Natural killer cell (primary cell): ENCODE data around the gene KDM4B. TPM values are rescaled to one million over a fixed set of nuclear protein-coding genes. Genes with fewer than 3 reads are reported as not detected.

Source experiments
- ATAC-seq, 3 donors: fragments of 150-1000 bp in 2 of 3; fragments of 200-7000 bp in 1 of 3; cut with Tn5 transposase; 1 replicate in 1 of 3; 2 replicates in 2 of 3; pipeline ENCODE4 v1.10.0; 2021; ENCODE audit warnings: mild to moderate bottlenecking in 2 of 3, moderate library complexity in 2 of 3
- DNase-seq, 2 donors: peaks; one replicate each; pipeline versions ENCODE4 v3.0.0 to v3.0.0-alpha.2; 2013 to 2021; ENCODE audit warnings: mixed read lengths in 1 of 2
- H3K27ac ChIP-seq: one replicate; pipeline ENCODE4 v1.5.1; 2013; ENCODE audit warnings: mild to moderate bottlenecking, low read length
- H3K27me3 ChIP-seq: one replicate; pipeline ENCODE4 v1.6.1; 2013; ENCODE audit warnings: low read length; ENCODE audit not compliant: control insufficient read depth, insufficient read depth
- H3K36me3 ChIP-seq: one replicate; pipeline ENCODE4 v1.6.1; 2013; ENCODE audit warnings: low read length; ENCODE audit not compliant: control insufficient read depth, insufficient read depth
- H3K4me1 ChIP-seq: one replicate; pipeline ENCODE4 v1.6.1; 2013; ENCODE audit warnings: low read length; ENCODE audit not compliant: control insufficient read depth, insufficient read depth
- H3K4me3 ChIP-seq: one replicate; pipeline ENCODE4 v1.5.1; 2013; ENCODE audit warnings: low read length
- H3K9me3 ChIP-seq: one replicate; pipeline ENCODE4 v1.6.1; 2013; ENCODE audit warnings: low read length; ENCODE audit not compliant: control insufficient read depth, insufficient read depth
- H3K27ac Mint-ChIP-seq, 2 donors: one replicate each; pipeline ENCODE4 v1.8.0; 2022; ENCODE audit warnings: mild to moderate bottlenecking in 2 of 2, mixed read lengths in 2 of 2, moderate library complexity in 1 of 2
- H3K27me3 Mint-ChIP-seq, 2 donors: one replicate each; pipeline ENCODE4 v1.8.0; 2022; ENCODE audit warnings: low read depth in 2 of 2, mixed read lengths in 2 of 2
- H3K36me3 Mint-ChIP-seq: one replicate; pipeline ENCODE4 v1.8.0; 2022; ENCODE audit warnings: mixed read lengths
- H3K4me1 Mint-ChIP-seq, 2 donors: one replicate each; pipeline ENCODE4 v1.8.0; 2022; ENCODE audit warnings: mixed read lengths in 2 of 2
- H3K4me3 Mint-ChIP-seq: one replicate; pipeline ENCODE4 v1.8.0; 2022; ENCODE audit warnings: mild to moderate bottlenecking, moderate library complexity, mixed read lengths
- H3K9me3 Mint-ChIP-seq, 2 donors: one replicate each; pipeline ENCODE4 v1.8.0; 2022; ENCODE audit warnings: mixed read lengths in 2 of 2
- WGBS: methylation state at CpG from one replicate; pipeline ENCODE4 v1.1.7; 2013; ENCODE audit warnings: missing lambda C conversion rate; ENCODE audit not compliant: insufficient coverage; 5-methylcytosine and 5-hydroxymethylcytosine counted together
- intact Hi-C: fragments of 100-400 bp; cut with micrococcal nuclease; formaldehyde crosslinking; loops from one replicate; pipeline ENCODE4 v1.14.2; 2022
- total RNA-seq, 4 donors: library from RNA; stranded (reverse); fragments of 120-200 nt in 1 of 4; gene quantifications; one replicate each; pipeline versions ENCODE4 v1.2.3 to v1.2.4, GENCODE V29; 2013 to 2022
- TF ChIP-seq, protein P1 (sequence below): fragments of 200-600 bp; IDR thresholded peaks from one replicate; pipeline ENCODE4 v1.8.0; 2022; ENCODE audit warnings: antibody characterized with exemption

KDM4B gene
- total RNA-seq, 3 donors from 2014 or later (not counting 1 experiment from before 2014, with no cell fraction given) = 68.0 to 73.5 (median 68.1) TPM

DNA sequence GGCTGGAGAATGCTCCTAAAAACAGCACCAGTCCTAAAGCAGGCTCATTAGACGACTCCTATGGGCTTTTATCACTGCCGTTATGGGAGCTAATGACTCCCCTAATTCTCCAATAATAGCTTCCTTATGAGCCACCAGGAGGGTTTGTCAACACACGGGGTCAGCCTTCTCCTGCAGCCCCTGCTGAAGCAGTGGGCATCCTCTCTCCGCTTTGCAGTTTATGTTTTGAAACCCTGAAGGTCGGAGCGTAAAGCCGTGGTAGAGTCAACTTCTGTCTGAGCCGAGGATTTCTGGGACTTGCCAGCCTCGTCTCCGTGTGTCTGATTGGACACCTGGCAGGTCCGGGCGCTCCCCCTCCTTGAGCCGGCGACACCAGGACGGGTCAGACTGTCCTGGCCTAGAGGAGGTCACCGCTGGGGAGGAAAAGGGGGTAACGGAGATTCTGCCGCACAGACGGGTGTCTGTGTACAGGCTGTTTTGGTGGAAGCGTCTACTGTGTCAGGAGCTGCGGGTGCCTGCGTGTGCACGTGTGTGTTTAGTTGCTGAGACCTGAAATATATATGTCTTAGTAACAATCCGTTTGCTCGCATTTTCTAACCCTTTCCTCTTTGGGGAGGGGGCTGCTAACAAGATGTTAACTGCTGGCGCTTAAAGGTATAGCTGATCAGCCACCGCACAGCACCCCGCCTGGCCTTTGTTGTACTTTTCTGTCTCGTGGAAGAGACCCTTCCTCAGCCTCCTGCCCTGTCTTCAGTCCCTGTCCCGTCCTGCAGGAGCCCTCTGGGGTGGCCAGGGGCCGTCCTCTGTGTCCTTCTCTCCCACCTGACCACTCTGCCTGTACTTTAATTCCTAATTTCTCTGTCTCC, 1.9 kb downstream of the KDM4B start:
- no peaks in the 10 kb centered on the region for H3K9me3 ChIP-seq
- H3K4me3 Mint-ChIP-seq = peak overlapping the region; percentile 90
- ATAC-seq (no peak), DNase-seq (peak in 1 of 2 donors; percentile 43)
- peaks cover 36% of the 10 kb centered on the region for H3K4me1 ChIP-seq
- intact Hi-C loops = no loop called here
- no peaks in the 10 kb centered on the region for H3K36me3 Mint-ChIP-seq
- no peaks in the 10 kb centered on the region for H3K9me3 Mint-ChIP-seq
- H3K27ac ChIP-seq = no peak overlapping the region
- peaks cover 37 to 41% of the 10 kb centered on the region in 2 donors for H3K4me1 Mint-ChIP-seq
- no peaks in the 10 kb centered on the region for H3K27me3 ChIP-seq
- H3K4me3 ChIP-seq = peak overlapping the region; percentile 15
- no peaks in the 10 kb centered on the region for H3K27me3 Mint-ChIP-seq
- no peaks in the 10 kb centered on the region for H3K36me3 ChIP-seq
- 38% methylated on average over 31 of the region's 31 CpGs for WGBS
- H3K27ac Mint-ChIP-seq = peak overlapping the region; percentile 89 to 92
- TF ChIP-seq, protein P1, sequence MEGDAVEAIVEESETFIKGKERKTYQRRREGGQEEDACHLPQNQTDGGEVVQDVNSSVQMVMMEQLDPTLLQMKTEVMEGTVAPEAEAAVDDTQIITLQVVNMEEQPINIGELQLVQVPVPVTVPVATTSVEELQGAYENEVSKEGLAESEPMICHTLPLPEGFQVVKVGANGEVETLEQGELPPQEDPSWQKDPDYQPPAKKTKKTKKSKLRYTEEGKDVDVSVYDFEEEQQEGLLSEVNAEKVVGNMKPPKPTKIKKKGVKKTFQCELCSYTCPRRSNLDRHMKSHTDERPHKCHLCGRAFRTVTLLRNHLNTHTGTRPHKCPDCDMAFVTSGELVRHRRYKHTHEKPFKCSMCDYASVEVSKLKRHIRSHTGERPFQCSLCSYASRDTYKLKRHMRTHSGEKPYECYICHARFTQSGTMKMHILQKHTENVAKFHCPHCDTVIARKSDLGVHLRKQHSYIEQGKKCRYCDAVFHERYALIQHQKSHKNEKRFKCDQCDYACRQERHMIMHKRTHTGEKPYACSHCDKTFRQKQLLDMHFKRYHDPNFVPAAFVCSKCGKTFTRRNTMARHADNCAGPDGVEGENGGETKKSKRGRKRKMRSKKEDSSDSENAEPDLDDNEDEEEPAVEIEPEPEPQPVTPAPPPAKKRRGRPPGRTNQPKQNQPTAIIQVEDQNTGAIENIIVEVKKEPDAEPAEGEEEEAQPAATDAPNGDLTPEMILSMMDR = no peak

DNA sequence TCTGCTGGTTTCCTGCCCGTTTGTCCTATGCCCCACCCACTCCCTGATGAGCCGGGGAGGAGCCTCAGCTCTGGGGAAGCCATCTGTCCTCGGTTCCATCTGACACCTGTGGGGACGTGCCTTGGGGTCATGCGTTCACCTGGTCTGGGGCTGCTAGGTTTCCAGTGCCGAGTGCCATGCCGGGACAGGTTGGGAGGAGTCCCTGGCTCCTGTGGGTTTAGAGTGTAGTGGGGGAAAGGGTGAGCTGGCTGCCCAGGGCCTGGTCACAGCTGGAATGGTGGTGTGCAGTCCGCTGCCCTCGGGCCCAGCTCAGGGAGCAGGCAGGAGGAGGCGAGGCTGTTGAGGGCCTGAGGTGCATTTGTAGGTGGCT, 2.5 kb downstream of the KDM4B start:
- DNase-seq (peak in 1 of 2 donors; percentile 51), ATAC-seq (no peak)
- H3K4me3 Mint-ChIP-seq = peak overlapping the region; percentile 90
- Histone ChIP-seq H3K27me3 (no peaks in the 10 kb centered on the region), H3K9me3 (no peaks in the 10 kb centered on the region), H3K4me1 (peaks cover 42% of the 10 kb centered on the region), H3K4me3 (no peak overlapping the region), H3K36me3 (no peaks in the 10 kb centered on the region), H3K27ac (no peak overlapping the region)
- H3K9me3 Mint-ChIP-seq = no peaks in the 10 kb centered on the region
- intact Hi-C loops = no loop called here
- TF ChIP-seq, protein P1 = no peak
- H3K27ac Mint-ChIP-seq = peak overlapping the region; percentile 89 to 92
- peaks cover 41 to 45% of the 10 kb centered on the region in 2 donors for H3K4me1 Mint-ChIP-seq
- 53% methylated on average over 10 of the region's 10 CpGs for WGBS
- no peaks in the 10 kb centered on the region for H3K27me3 Mint-ChIP-seq
- H3K36me3 Mint-ChIP-seq = no peaks in the 10 kb centered on the region

DNA sequence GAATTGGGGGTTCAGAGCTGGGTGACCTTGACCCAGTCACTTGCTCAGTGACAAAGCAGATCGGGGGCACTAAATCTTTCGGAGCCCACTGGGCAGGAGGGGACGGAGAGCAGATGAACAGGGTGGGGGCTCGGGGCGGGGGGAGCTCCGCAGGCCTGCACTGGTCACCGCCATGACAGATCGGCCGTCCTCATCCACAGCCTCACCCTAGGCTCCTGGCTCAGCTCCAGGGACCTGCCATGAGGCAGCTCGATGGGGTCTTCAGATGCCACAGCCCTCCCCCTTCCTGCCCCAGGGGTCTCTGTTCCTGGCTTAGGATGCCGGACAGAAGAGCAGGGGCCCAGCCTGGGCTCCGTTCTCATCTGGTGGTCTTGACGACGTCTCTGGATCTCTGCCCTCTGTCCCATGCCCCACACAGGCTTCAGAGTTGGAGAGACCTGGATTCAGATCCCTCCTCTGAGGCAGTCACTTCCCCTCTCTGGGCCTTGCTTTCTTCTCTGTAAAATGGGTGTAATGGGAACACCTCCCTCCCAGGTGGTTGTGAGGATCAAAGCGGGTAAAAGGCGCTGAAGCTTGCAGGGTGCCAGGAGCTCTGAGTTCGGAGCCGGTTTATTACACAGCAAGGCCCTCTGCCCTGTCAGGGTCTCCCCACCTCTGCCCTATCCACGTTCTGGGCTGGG, 3.0 kb downstream of the KDM4B start:
- no peaks in the 10 kb centered on the region for H3K9me3 Mint-ChIP-seq
- TF ChIP-seq, protein P1 = no peak
- no peaks in the 10 kb centered on the region for H3K27me3 Mint-ChIP-seq
- H3K4me1 Mint-ChIP-seq = peaks cover 47 to 50% of the 10 kb centered on the region in 2 donors
- H3K27ac ChIP-seq = no peak overlapping the region
- ATAC-seq (no peak), DNase-seq (no peak)
- H3K36me3 ChIP-seq = no peaks in the 10 kb centered on the region
- no peaks in the 10 kb centered on the region for H3K27me3 ChIP-seq
- peak overlapping the region in 1 of 2 donors; percentile 57 for H3K27ac Mint-ChIP-seq
- H3K9me3 ChIP-seq = no peaks in the 10 kb centered on the region
- H3K4me3 ChIP-seq = no peak overlapping the region
- peaks cover 48% of the 10 kb centered on the region for H3K4me1 ChIP-seq
- H3K4me3 Mint-ChIP-seq = peak overlapping the region; percentile 47
- intact Hi-C loops = no loop called here
- H3K36me3 Mint-ChIP-seq = no peaks in the 10 kb centered on the region
- 95% methylated on average over 19 of the region's 19 CpGs for WGBS
